K562 (cell line): ENCODE measurements around the gene TTLL11. TPM values are rescaled to one million over a fixed set of nuclear protein-coding genes. Genes with fewer than 3 reads are reported as not detected.

ENCODE experiments used
- ATAC-seq: fragments of 200-7000 bp; cut with Tn5 transposase; 3 replicates; pipeline ENCODE4 v1.9.1; 2020; ENCODE audit warnings: moderate library complexity
- BruUV-seq: library from RNA; stranded (reverse); fragments of 400-500 nt; replicated peaks from 2 replicates; lab custom pipeline; 2021; lab: Mats Ljungman, UMichigan
- CTCF ChIA-PET: fragments of 300-600 bp; formaldehyde crosslinking; extraction: SDS; loops from one replicate; lab custom pipeline; 2021; ENCODE audit warnings: low intra/inter-chr PET ratio; lab: Yijun Ruan, JAX
- POLR2A ChIA-PET: fragments of 300-600, 350-650 bp; sonication (Branson Sonifier 250); formaldehyde crosslinking; extraction: SDS; loops from one replicate; lab custom pipeline; 2021; ENCODE audit warnings: antibody characterized with exemption, inconsistent platforms; lab: Yijun Ruan, JAX
- DNase-seq, 4 experiments: peaks; one replicate each; pipeline versions ENCODE4 v3.0.0 to v3.0.0-alpha.2; 2011 to 2018; ENCODE audit warnings: low spot score in 3 of 4, mixed read lengths in 3 of 4; ENCODE audit errors: extremely low read depth in 1 of 4
- FAIRE-seq: peaks from 2 replicates; lab custom pipeline; 2011; peaks lifted over from hg19 to GRCh38; lab: Jason Lieb, UNC
- H2AFZ ChIP-seq: 2 replicates; pipeline ENCODE4 v1.6.0; 2011; ENCODE audit warnings: low read depth, low read length, control low read depth, inconsistent platforms
- H3K27ac ChIP-seq: fragments of 200-600 bp; 3 replicates; pipeline ENCODE4 v1.8.0; 2011; ENCODE audit warnings: low read depth, mild to moderate bottlenecking, control low read depth, inconsistent platforms, low read length, moderate library complexity, mixed read lengths; ENCODE audit errors: extremely low read depth
- H3K27me3 ChIP-seq, 2 experiments: fragments of 300-600 bp in 1 of 2; 2 replicates in 1 of 2; 3 replicates in 1 of 2; pipeline versions ENCODE4 v1.6.0 to v1.8.0; 2011; ENCODE audit warnings: inconsistent platforms in 2 of 2, low read length in 2 of 2, mild to moderate bottlenecking in 1 of 2, mixed read lengths in 1 of 2, moderate library complexity in 1 of 2; ENCODE audit not compliant: control insufficient read depth in 2 of 2, insufficient read depth in 2 of 2
- H3K36me3 ChIP-seq: fragments of 300-600 bp; 3 replicates; pipeline ENCODE4 v1.8.0; 2011; ENCODE audit warnings: mild to moderate bottlenecking, low read length, inconsistent platforms; ENCODE audit not compliant: control insufficient read depth, insufficient read depth
- H3K4me1 ChIP-seq, 2 experiments: fragments of 200-600 bp in 1 of 2; replicated peaks in 1 of 2; 2 replicates in 1 of 2; 3 replicates in 1 of 2; pipeline versions ENCODE4 v1.5.1 to v1.8.0; 2011; ENCODE audit warnings: inconsistent platforms in 2 of 2, low read length in 2 of 2, mild to moderate bottlenecking in 1 of 2, mixed read lengths in 1 of 2, moderate library complexity in 1 of 2; ENCODE audit not compliant: control insufficient read depth in 2 of 2, insufficient read depth in 2 of 2
- H3K4me2 ChIP-seq: 2 replicates; pipeline ENCODE4 v1.6.1; 2011; ENCODE audit warnings: low read length, control low read depth, inconsistent platforms, mixed read lengths; ENCODE audit not compliant: insufficient read depth
- H3K4me3 ChIP-seq: fragments of 200-600 bp; sonication (generic), shearing (Covaris generic); 2 replicates; pipeline ENCODE4 v1.5.1; 2016; ENCODE audit warnings: control low read depth, inconsistent platforms
- H3K79me2 ChIP-seq: fragments of 200-600 bp; 3 replicates; pipeline ENCODE4 v1.8.0; 2011; ENCODE audit warnings: low read length, inconsistent platforms; ENCODE audit not compliant: control insufficient read depth, insufficient read depth
- H3K9ac ChIP-seq, 2 experiments: 2 replicates each; pipeline versions ENCODE4 v1.6.0 to v1.6.1; 2011; ENCODE audit warnings: low read depth in 2 of 2, low read length in 2 of 2, control low read depth in 1 of 2, inconsistent platforms in 1 of 2, mild to moderate bottlenecking in 1 of 2, mixed read lengths in 1 of 2; ENCODE audit not compliant: insufficient read depth in 1 of 2
- H3K9me1 ChIP-seq: one replicate; pipeline ENCODE4 v1.6.0; 2011; ENCODE audit warnings: inconsistent platforms, mild to moderate bottlenecking, low read length, moderate library complexity; ENCODE audit not compliant: control insufficient read depth, insufficient read depth
- H3K9me3 ChIP-seq: replicated peaks from 2 replicates; pipeline ENCODE4 v1.5.1; 2011; ENCODE audit warnings: low read depth, low read length, inconsistent platforms; ENCODE audit not compliant: control insufficient read depth, insufficient read depth
- H4K20me1 ChIP-seq: replicated peaks from 2 replicates; pipeline ENCODE4 v1.6.1; 2011; ENCODE audit warnings: low read length, inconsistent platforms, mixed read lengths; ENCODE audit not compliant: control insufficient read depth, insufficient read depth
- BCL6 ChIP-seq: fragments of 250-450 bp; sonication (Bioruptor Pico); IDR thresholded peaks from 2 replicates; pipeline ENCODE4 v1.4.0; 2020
- CHAMP1 ChIP-seq: fragments of 450-650 bp; IDR thresholded peaks from 2 replicates; pipeline ENCODE4 v1.6.1; 2016; ENCODE audit warnings: mild to moderate bottlenecking
- ERF ChIP-seq: fragments of 450-650 bp; formaldehyde crosslinking; IDR thresholded peaks from 2 replicates; pipeline ENCODE4 v1.4.0; 2020; ENCODE audit warnings: mild to moderate bottlenecking, mixed read lengths
- ETV1 ChIP-seq: fragments of 450-650 bp; conservative IDR thresholded peaks from 2 replicates; pipeline ENCODE4 v1.6.1; 2016; ENCODE audit warnings: missing genetic modification characterization, control low read depth, low read depth, missing compliant biosample characterization
- HMG20A ChIP-seq: fragments of 450-650 bp; formaldehyde crosslinking; conservative IDR thresholded peaks from 2 replicates; pipeline ENCODE4 v1.4.0; 2020; ENCODE audit warnings: mild to moderate bottlenecking, mixed read lengths
- KAT8 ChIP-seq: fragments of 450-650 bp; IDR thresholded peaks from 2 replicates; pipeline ENCODE4 v1.6.1; 2016; ENCODE audit warnings: low read depth, mild to moderate bottlenecking
- STAT5B ChIP-seq: fragments of 250-450 bp; sonication (Bioruptor Pico); IDR thresholded peaks from 2 replicates; pipeline ENCODE4 v1.8.0; 2021; ENCODE audit warnings: mild to moderate bottlenecking, inconsistent platforms
- ZBTB1 ChIP-seq: sonication (generic); formaldehyde crosslinking; IDR thresholded peaks from 2 replicates; pipeline ENCODE4 v1.8.1; 2023; ENCODE audit warnings: missing genetic modification reagents, low read depth, mild to moderate bottlenecking, borderline replicate concordance
- ZNF184 ChIP-seq: sonication (generic); formaldehyde crosslinking; IDR thresholded peaks from 2 replicates; pipeline ENCODE4 v1.5.0; 2020; ENCODE audit warnings: missing genetic modification reagents
- ZNF24 ChIP-seq: fragments of 450-650 bp; IDR thresholded peaks from 2 replicates; pipeline ENCODE4 v1.6.1; 2016
- ZNF778 ChIP-seq: fragments of 450-650 bp; formaldehyde crosslinking; IDR thresholded peaks from 2 replicates; pipeline ENCODE4 v1.4.0; 2020; ENCODE audit warnings: mild to moderate bottlenecking, moderate library complexity
- WGBS: fragments of 100-300 bp; shearing (Covaris generic); methylation state at CpG from one replicate; pipeline ENCODE4 v1.1.6; 2016; ENCODE audit warnings: low coverage, mixed read lengths; ENCODE audit not compliant: insufficient coverage; ENCODE audit errors: missing lambda C conversion rate; 5-methylcytosine and 5-hydroxymethylcytosine counted together
- in situ Hi-C: fragments of 300-500 bp; cut with MboI; formaldehyde crosslinking; loops from 4 replicates; pipeline ENCODE4 v1.15.0; 2018; ENCODE audit warnings: inconsistent platforms, mixed read lengths
- intact Hi-C: fragments of 100-400 bp; cut with micrococcal nuclease; formaldehyde crosslinking; loops from 2 replicates; pipeline ENCODE4 v1.14.2; 2022
- polyA plus RNA-seq, 8 experiments: library from polyadenylated mRNA; depleted of rRNA in 4 of 8; stranded (reverse) in 5 of 8; unstranded in 3 of 8; fragments of >200 nt; fragmentation: Nextera tagmentation in 2 of 8; fragmentation: Illumina TruSeq in 1 of 8; extraction: Ambion mirVana in 2 of 8; extraction: Trizol in 1 of 8; gene quantifications; 2 replicates each; pipeline versions ENCODE4 v1.2.1 to v1.2.3, GENCODE V29; 2011 to 2014; ENCODE audit warnings: inconsistent platforms in 1 of 8, missing spikeins in 1 of 8
- total RNA-seq, 7 experiments: library from RNA; depleted of rRNA in 6 of 7; stranded (reverse); fragments of >200 nt in 6 of 7; fragmentation: Illumina TruSeq in 2 of 7; extraction: Trizol in 2 of 7; gene quantifications; 2 replicates each; pipeline versions ENCODE4 v1.2.1 to v1.2.3, GENCODE V29; 2011 to 2021; ENCODE audit warnings: low replicate concordance in 1 of 7

TTLL11 gene
- total and polyA plus RNA-seq, 9 of the 15 experiments (the other 6 are each of a cell fraction or from before 2014, with no cell fraction given): 0.83 to 4.4 (median 2.7) TPM

- BruUV-seq: no TSS peak
- Histone ChIP-seq H3K79me2 (no peaks in the 10 kb centered on the region), H4K20me1 (peaks cover 4% of the 10 kb centered on the region), H2AFZ (no peak overlapping the region), H3K9me1 (no peaks in the 10 kb centered on the region), H3K4me3 (no peak overlapping the region), H3K9ac (no peak overlapping the region), H3K27ac (no peak overlapping the region), H3K4me2 (no peak overlapping the region), H3K27me3 (peaks cover 2 to 50% of the 10 kb centered on the region in 2 experiments; a peak in 3 of 5 replicates), H3K4me1 (no peaks in the 10 kb centered on the region), H3K36me3 (no peaks in the 10 kb centered on the region), H3K9me3 (no peaks in the 10 kb centered on the region)
- in situ Hi-C loops (no loop called here), intact Hi-C loops (no loop called here)
- DNase-seq (no peak), ATAC-seq (no peak), FAIRE-seq (no peak)
- TF ChIP-seq STAT5B (CRISPR knock-in tag) (no peak), KAT8 (no peak), ERF (CRISPR knock-in tag) (no peak), BCL6 (CRISPR knock-in tag) (no peak), CHAMP1 (no peak), HMG20A (no peak), ZNF778 (CRISPR knock-in tag) (no peak), ZBTB1 (CRISPR knock-in tag) (no peak), ETV1 (tag) (no peak), ZNF24 (no peak), ZNF184 (CRISPR knock-in tag) (no peak)
- CTCF ChIA-PET: no interaction called here
- POLR2A ChIA-PET: interaction anchor here (0.7 to 0.8 kb wide), 3 partner anchors 27 to 235 kb away, joined by 3 read pairs; no protein-coding TSS in a partner anchor
- 0% methylated on average over 2 of the region's 2 CpGs for WGBS
These were observed 203.0 kb downstream of the TTLL11 start for GRCh38 chr9:121889990-121890563.
